ENCODE data around the gene SIK3.
"Not testable (repeated sequence)": the region's sequence is repeated elsewhere in the genome, so short reads cannot be mapped to it uniquely, and the experiment has no call there.

The SIK3 gene

DNA sequence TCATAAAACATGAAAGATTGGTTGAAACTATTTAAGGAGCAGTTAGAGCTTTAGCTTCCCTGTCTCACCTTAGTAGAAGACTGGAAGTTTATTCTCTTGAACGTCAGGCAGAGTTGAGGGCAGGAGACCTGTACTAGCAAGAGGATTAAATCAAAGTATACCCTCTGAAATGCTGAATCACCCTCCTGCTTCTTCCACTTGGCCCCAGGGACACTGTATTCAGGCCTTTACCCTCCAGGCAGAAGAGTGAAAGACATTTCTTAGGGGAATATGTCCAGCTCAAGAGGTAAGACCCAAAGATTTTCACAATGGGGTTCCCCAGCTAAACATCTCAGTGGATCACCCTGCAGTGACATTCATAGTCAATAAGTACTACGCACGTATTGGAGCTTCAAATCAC lies 287.0 kb downstream of the SIK3 start:
- Mint-ChIP-seq H3K9me3 (no peaks in the 10 kb centered on the region), H3K4me1 (no peaks in the 10 kb centered on the region), H3K27me3 (peaks cover 36% of the 10 kb centered on the region)

DNA sequence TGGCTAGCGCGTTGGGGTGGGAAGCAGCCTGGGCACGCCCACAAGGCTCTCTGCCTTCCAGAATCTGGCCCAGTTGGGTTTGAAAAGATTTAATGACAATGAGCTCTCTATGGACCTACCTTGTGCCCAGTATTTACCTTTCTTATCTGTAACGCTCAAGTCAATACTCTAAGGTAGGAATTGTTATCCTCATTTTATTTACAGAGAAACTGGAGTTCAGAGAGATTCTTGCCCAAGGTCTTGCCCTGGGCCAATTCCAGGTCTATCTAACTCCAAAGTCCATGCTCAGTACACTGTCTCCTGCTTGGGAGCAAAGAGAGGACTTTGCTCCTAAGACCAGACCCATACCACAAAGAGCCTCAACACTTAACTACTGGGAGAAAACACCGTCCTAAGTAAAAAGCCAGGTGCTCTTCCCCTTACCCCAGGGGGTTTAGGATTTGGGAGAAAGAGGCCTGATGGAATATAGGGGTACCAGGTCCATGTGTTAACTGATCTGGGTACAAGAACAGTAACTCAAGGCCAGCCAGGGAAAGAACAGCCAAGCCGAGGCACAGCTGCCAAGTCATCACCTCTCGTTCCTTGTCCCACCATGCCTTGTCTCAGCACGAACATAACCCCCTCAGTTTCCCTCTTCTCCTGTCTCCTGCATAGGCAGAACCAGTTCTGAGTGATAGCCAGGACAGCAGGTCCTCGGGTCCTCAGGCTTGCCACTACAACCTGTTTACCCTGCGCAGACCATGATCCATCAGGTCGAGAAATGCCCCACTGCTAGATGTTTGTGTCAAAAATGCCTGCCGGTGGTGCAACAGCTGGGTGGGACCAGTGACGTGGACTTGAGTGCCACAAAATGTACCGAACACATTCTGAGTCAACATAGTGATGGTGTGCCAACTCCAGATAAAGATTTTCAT lies 289.7 kb downstream of the SIK3 start:
- H3K27me3 Mint-ChIP-seq = peaks cover 30% of the 10 kb centered on the region
- H3K4me3 Mint-ChIP-seq = no peak overlapping the region
- no peak for ATAC-seq
- no peaks in the 10 kb centered on the region for H3K9me3 Mint-ChIP-seq
- no peaks in the 10 kb centered on the region for H3K36me3 Mint-ChIP-seq
- H3K27ac Mint-ChIP-seq = no peak overlapping the region
- H3K4me1 Mint-ChIP-seq = no peaks in the 10 kb centered on the region

More for the DNA sequence above, 287.0 kb downstream of the SIK3 start:
- Mint-ChIP-seq H3K4me3 (no peak overlapping the region), H3K36me3 (no peaks in the 10 kb centered on the region), H3K27ac (no peak overlapping the region)
- ATAC-seq = no peak

DNA sequence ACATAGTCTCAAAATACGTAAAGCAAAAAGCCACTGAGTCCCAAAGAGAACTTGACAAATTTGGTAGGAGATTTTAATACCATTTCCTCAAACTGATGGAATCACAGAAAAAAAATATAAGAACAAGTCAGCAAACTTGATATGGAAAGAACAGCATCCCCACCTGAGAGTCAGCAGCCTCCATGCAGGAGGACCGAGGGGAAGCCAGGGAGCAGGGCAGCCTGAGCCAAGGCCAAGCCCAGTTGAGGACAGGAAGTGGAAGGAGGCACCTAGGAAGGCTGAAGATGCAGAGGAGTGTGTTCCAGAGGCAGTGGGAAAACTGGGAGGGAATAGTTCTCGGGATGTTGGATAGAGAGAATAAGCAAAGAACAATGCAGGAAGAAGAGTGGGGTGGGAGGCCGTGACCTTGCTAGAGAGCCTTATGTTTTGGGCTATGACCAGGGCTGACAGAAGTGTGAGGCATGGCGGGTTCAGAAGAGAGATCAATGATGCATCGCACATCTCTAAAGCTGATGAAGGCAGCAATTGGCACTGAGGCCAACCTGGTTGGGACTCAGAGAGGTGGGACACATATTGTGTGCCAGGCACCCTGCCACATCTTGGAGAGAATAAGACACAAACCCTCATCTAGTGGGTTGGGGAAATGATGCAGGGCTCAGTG lies 290.5 kb downstream of the SIK3 start:
- Mint-ChIP-seq H3K4me1 (no peaks in the 10 kb centered on the region), H3K9me3 (no peaks in the 10 kb centered on the region), H3K36me3 (no peaks in the 10 kb centered on the region)

DNA sequence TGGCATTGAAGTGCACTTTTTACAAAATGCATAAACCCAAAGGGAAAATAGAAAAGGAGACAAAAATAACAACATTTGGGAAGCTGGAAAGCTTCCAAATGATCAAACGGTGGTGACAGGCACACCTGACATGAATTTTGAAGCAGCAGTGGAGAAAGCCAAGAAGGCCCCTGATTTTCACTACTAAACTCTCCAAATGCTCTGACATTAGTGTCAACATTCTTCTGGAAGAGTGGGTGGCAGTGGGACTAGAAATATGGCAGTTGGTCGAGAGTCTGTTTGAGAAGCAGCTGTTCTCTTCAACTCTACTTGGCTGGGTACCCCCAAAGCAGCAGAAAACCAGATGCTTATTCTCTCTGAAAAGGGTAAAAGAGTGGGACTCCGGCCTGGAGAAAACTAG lies 294.2 kb downstream of the SIK3 start:
- no peak for ATAC-seq
- no peaks in the 10 kb centered on the region for H3K9me3 Mint-ChIP-seq
- H3K4me3 Mint-ChIP-seq = no peak overlapping the region
- H3K27ac Mint-ChIP-seq = no peak overlapping the region
- no peaks in the 10 kb centered on the region for H3K4me1 Mint-ChIP-seq
- H3K27me3 Mint-ChIP-seq = peaks cover 34% of the 10 kb centered on the region
- H3K36me3 Mint-ChIP-seq = no peaks in the 10 kb centered on the region

More for the DNA sequence above, 290.5 kb downstream of the SIK3 start:
- Mint-ChIP-seq H3K4me3 (no peak overlapping the region), H3K27me3 (peaks cover 28% of the 10 kb centered on the region), H3K27ac (no peak overlapping the region)
- no peak for ATAC-seq

DNA sequence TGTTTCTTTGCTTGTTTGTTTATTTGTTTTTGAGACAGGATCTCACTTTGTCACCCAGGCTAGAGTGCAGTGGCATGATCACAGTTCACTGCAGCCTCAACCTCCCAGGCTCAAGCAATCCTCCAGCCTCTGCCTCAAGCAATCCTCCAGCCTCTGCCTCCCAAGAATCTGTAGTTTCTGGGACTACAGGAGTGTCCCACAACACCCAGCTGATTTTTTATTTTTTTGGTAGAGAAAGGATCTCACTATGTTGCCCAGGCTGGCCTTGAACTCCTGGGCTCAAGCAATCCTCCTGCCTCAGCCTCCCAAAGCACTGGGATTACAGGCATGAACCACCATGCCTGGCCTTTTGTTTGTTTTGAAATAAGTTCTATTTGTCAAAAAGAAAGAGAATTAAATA lies 296.6 kb downstream of the SIK3 start:
- not testable (repeated sequence) for H3K4me3 Mint-ChIP-seq, ATAC-seq, H3K27ac Mint-ChIP-seq, H3K36me3 Mint-ChIP-seq, H3K4me1 Mint-ChIP-seq, H3K9me3 Mint-ChIP-seq
- H3K27me3 Mint-ChIP-seq = peaks cover 20% of the 10 kb centered on the region

DNA sequence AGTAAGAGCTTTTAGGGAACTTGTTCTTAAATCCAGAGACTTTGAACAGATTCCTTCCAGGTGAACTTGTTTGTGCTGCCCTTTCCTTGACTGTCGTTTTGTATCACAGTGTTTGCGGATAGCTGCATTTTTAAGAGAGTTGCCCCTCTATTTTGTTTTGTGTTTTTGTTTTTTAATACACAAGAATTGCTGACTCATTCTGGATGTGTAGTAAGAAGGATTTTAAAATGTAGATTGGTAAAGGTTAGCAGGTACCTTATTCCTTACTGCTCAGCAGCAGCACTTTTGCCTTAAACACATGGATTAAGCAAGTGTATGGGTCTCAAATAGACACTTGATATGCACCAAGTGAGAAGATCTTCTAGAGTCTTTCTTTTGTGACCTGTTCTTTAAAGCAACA lies 297.6 kb downstream of the SIK3 start:
- Mint-ChIP-seq H3K27ac (no peak overlapping the region), H3K27me3 (peaks cover 16% of the 10 kb centered on the region), H3K4me3 (no peak overlapping the region), H3K4me1 (no peaks in the 10 kb centered on the region), H3K9me3 (no peaks in the 10 kb centered on the region), H3K36me3 (no peaks in the 10 kb centered on the region)
- ATAC-seq = no peak

DNA sequence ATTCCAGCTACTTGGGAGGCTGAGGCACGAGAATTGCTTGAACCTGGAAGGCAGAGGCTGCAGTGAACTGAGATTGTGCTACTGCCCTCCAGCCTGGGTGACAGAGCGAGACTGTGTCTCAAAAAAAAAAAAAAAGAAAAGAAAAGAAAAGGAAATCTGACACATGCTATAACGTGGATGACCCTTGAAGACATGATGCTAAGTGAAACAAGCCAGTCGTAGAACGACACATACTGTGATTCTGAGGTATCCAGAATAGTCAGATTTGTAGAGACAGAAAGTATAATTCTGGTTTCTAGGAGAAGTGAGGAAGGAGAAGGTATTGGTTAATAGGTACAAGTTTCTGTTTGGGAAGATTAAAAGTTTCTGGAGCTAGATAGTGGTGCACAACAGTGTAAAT lies 299.9 kb downstream of the SIK3 start:
- H3K4me3 Mint-ChIP-seq = no peak overlapping the region

DNA sequence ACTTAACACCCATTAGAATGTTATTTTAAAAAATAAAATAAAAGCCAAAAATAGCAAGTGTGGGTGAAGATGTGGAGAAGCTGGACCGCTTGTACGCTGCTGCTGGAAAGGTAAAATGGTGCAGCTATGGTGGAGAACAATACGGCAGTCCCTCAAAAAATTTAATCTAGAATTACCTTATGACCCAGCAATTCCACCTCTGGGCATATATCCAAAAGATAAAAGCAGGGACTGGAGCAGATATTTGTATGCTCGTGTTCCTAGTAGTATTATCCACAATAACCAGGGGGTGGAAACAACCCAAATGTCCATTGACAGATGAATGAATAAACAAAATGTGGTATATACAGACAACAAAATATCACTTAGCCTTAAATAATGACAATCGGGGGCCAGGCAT lies 300.4 kb downstream of the SIK3 start:
- H3K4me1 Mint-ChIP-seq = no peaks in the 10 kb centered on the region
- H3K36me3 Mint-ChIP-seq = no peaks in the 10 kb centered on the region
- ATAC-seq = no peak
- H3K9me3 Mint-ChIP-seq = no peaks in the 10 kb centered on the region
- no peak overlapping the region for H3K4me3 Mint-ChIP-seq
- H3K27me3 Mint-ChIP-seq = peaks cover 16% of the 10 kb centered on the region
- no peak overlapping the region for H3K27ac Mint-ChIP-seq

More for the DNA sequence above, 299.9 kb downstream of the SIK3 start:
- H3K9me3 Mint-ChIP-seq = no peaks in the 10 kb centered on the region
- no peak overlapping the region for H3K27ac Mint-ChIP-seq
- ATAC-seq = no peak
- peaks cover 16% of the 10 kb centered on the region for H3K27me3 Mint-ChIP-seq
- H3K4me1 Mint-ChIP-seq = no peaks in the 10 kb centered on the region
- no peaks in the 10 kb centered on the region for H3K36me3 Mint-ChIP-seq

DNA sequence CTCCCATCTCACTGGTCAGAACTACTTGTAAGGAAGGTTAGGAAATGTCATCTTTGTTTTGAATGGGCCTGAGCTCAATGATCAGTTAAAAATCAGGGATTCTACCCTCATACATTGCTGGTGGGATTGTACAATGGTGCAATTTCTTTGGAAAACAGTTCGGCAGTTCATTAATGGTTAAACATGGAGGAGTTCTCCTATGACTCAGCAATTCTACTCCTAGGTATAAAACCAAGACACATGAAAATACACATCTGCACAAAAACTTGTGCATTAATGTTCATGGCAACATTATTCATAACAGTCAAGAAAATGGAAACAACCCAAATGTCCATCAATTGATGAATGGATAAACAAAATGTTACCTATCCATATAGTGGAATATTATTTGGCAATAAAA lies 301.7 kb downstream of the SIK3 start:
- H3K36me3 Mint-ChIP-seq = no peaks in the 10 kb centered on the region
- H3K4me3 Mint-ChIP-seq = no peak overlapping the region
- H3K27ac Mint-ChIP-seq = no peak overlapping the region
- peaks cover 16% of the 10 kb centered on the region for H3K27me3 Mint-ChIP-seq
- no peak for ATAC-seq
- no peaks in the 10 kb centered on the region for H3K4me1 Mint-ChIP-seq
- H3K9me3 Mint-ChIP-seq = no peaks in the 10 kb centered on the region

DNA sequence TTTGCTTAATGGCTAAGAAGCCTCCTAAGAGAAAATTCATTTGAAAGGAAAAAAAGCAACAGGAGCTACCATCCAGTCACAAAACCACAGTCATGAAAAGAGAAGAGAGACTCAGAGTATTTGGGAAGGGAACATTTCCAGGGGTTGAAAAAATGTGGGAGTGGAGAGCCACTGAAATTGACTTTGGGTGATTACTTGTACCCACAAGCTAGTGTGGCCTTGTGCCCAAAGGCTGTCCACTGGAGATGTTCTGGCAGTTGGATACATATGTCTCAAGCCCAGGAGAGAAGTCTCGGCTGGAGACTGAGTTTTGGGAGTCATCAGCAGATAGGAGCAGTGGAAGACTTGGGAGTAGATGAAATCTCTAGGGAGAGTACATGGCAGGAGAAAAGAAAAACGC lies 303.4 kb downstream of the SIK3 start:
- no peaks in the 10 kb centered on the region for H3K9me3 Mint-ChIP-seq
- no peak overlapping the region for H3K27ac Mint-ChIP-seq
- H3K4me3 Mint-ChIP-seq = no peak overlapping the region
- H3K27me3 Mint-ChIP-seq = peaks cover 25% of the 10 kb centered on the region
- peaks cover 9% of the 10 kb centered on the region for H3K4me1 Mint-ChIP-seq
- no peaks in the 10 kb centered on the region for H3K36me3 Mint-ChIP-seq
- ATAC-seq = no peak

DNA sequence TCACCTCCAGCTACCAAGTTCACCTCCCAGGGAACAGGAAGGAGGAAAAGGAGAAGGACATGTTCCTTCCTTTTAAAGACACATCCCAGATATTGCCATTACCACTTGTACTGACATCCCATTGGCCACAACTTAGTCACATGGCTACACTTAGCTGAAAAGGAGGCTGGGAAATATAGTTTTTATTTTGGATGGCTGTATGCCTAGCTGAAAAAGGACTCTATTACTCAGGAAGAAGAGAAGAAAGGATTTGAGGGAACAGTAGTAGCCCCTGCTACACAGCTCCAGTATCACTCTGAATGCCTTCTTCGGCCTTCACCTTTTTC lies 304.5 kb downstream of the SIK3 start:
- peaks cover 10% of the 10 kb centered on the region for H3K4me1 Mint-ChIP-seq
- no peak overlapping the region for H3K4me3 Mint-ChIP-seq
- H3K27me3 Mint-ChIP-seq = peaks cover 16% of the 10 kb centered on the region
- no peak for ATAC-seq
- no peaks in the 10 kb centered on the region for H3K9me3 Mint-ChIP-seq
- H3K36me3 Mint-ChIP-seq = no peaks in the 10 kb centered on the region
- H3K27ac Mint-ChIP-seq = no peak overlapping the region
